NT2/D1 (cell line): Measurements from ENCODE around the gene CRPPA.
"Not testable (repeated sequence)": the region's sequence is repeated elsewhere in the genome, so short reads cannot be mapped to it uniquely, and the experiment has no call there.

Source experiments
- DNase-seq: peaks from one replicate; pipeline ENCODE4 v3.0.0-alpha.2; 2011; ENCODE audit warnings: low read depth, low spot score
- H3K27me3 ChIP-seq: 2 replicates; pipeline ENCODE4 v1.6.0; 2011; ENCODE audit warnings: mild to moderate bottlenecking; ENCODE audit not compliant: insufficient read length, insufficient read depth
- H3K36me3 ChIP-seq: 2 replicates; pipeline ENCODE4 v1.6.1; 2011; ENCODE audit warnings: mild to moderate bottlenecking, low read length, mixed read lengths; ENCODE audit not compliant: insufficient read depth, insufficient read length
- H3K4me1 ChIP-seq: 2 replicates; pipeline ENCODE4 v1.5.1; 2011; ENCODE audit not compliant: insufficient read depth, insufficient read length
- H3K4me3 ChIP-seq: 2 replicates; pipeline ENCODE4 v1.5.1; 2011; ENCODE audit warnings: low read depth; ENCODE audit not compliant: insufficient read length
- H3K9ac ChIP-seq: 2 replicates; pipeline ENCODE4 v1.6.0; 2011; ENCODE audit warnings: low read depth; ENCODE audit not compliant: insufficient read length
- H3K9me3 ChIP-seq: 2 replicates; pipeline ENCODE4 v1.5.1; 2011; ENCODE audit warnings: mild to moderate bottlenecking, low read length; ENCODE audit not compliant: insufficient read depth
- SUZ12 ChIP-seq: IDR thresholded peaks from 2 replicates; pipeline ENCODE4 v1.6.1; 2011; ENCODE audit not compliant: insufficient read length, insufficient read depth; ENCODE audit errors: extremely low read depth
- YY1 ChIP-seq: IDR thresholded peaks from 2 replicates; pipeline ENCODE4 v1.6.1; 2011; ENCODE audit not compliant: insufficient read length, insufficient read depth
- ZNF274 ChIP-seq: IDR thresholded peaks from 2 replicates; pipeline ENCODE4 v1.6.1; 2011; ENCODE audit warnings: mild to moderate bottlenecking, low read depth, low read length

Gene CRPPA

GRCh38 chr7:16421333-16422102, at the start of gene CRPPA:
Gene CRPPA (minus strand): TSS chr7:16421538. CDS start chr7:16421322, 216 bp downstream.
- peak within 1 kb of the TSS; percentile 91 for H3K9ac ChIP-seq
- no peaks in the 10 kb centered on the region for H3K4me1 ChIP-seq
- H3K36me3 ChIP-seq: no peaks in the 10 kb centered on the region
- no peak for TF ChIP-seq ZNF274
- TF ChIP-seq SUZ12: no peak
- no peak for TF ChIP-seq YY1
- H3K4me3 ChIP-seq: peak within 1 kb of the TSS; percentile 72
- H3K9me3 ChIP-seq: no peaks in the 10 kb centered on the region
- DNase-seq: peak; percentile 36
- H3K27me3 ChIP-seq: no peaks in the 10 kb centered on the region

GRCh38 chr7:16465469-16466361, 44.4 kb upstream of the CRPPA start, which contains the start of gene SOSTDC1:
Gene SOSTDC1 (minus strand): TSS chr7:16465738. CDS start chr7:16465668, 70 bp downstream.
- Histone ChIP-seq H3K9me3 (no peaks in the 10 kb centered on the region), H3K27me3 (no peaks in the 10 kb centered on the region), H3K36me3 (no peaks in the 10 kb centered on the region), H3K4me1 (no peaks in the 10 kb centered on the region), H3K9ac (no peak within 1 kb of the TSS), H3K4me3 (no peak within 1 kb of the TSS)
- peak; percentile 30 for DNase-seq
- TF ChIP-seq YY1 (no peak), SUZ12 (no peak), ZNF274 (no peak)

GRCh38 chr7:16463949-16464715, 42.8 kb upstream of the CRPPA start:
- no peaks in the 10 kb centered on the region for H3K27me3 ChIP-seq
- no peak for TF ChIP-seq ZNF274
- TF ChIP-seq SUZ12: no peak
- TF ChIP-seq YY1: no peak
- H3K4me3 ChIP-seq: no peak overlapping the region
- no peak overlapping the region for H3K9ac ChIP-seq
- no peaks in the 10 kb centered on the region for H3K4me1 ChIP-seq
- DNase-seq: no peak
- H3K36me3 ChIP-seq: no peaks in the 10 kb centered on the region
- no peaks in the 10 kb centered on the region for H3K9me3 ChIP-seq

GRCh38 chr7:16463520-16463919, 42.2 kb upstream of the CRPPA start:
- no peak overlapping the region for H3K4me3 ChIP-seq
- TF ChIP-seq SUZ12: no peak
- no peak for TF ChIP-seq ZNF274
- TF ChIP-seq YY1: no peak
- no peak for DNase-seq
- no peaks in the 10 kb centered on the region for H3K27me3 ChIP-seq
- H3K9me3 ChIP-seq: no peaks in the 10 kb centered on the region
- H3K4me1 ChIP-seq: no peaks in the 10 kb centered on the region
- H3K9ac ChIP-seq: no peak overlapping the region
- no peaks in the 10 kb centered on the region for H3K36me3 ChIP-seq

- no peaks in the 10 kb centered on the region for H3K9me3 ChIP-seq
- no peaks in the 10 kb centered on the region for H3K36me3 ChIP-seq
- no peaks in the 10 kb centered on the region for H3K27me3 ChIP-seq
- no peak overlapping the region for H3K4me3 ChIP-seq
- DNase-seq: no peak
- no peak overlapping the region for H3K9ac ChIP-seq
- TF ChIP-seq ZNF274 (no peak), SUZ12 (no peak), YY1 (no peak)
- no peaks in the 10 kb centered on the region for H3K4me1 ChIP-seq
Measured at GRCh38 chr7:16462431-16462889, 41.1 kb upstream of the CRPPA start.

- H3K9me3 ChIP-seq: no peaks in the 10 kb centered on the region
- H3K4me1 ChIP-seq: no peaks in the 10 kb centered on the region
- TF ChIP-seq SUZ12 (no peak), ZNF274 (no peak), YY1 (no peak)
- H3K27me3 ChIP-seq: no peaks in the 10 kb centered on the region
- no peak overlapping the region for H3K9ac ChIP-seq
- DNase-seq: no peak
- H3K4me3 ChIP-seq: no peak overlapping the region
- H3K36me3 ChIP-seq: no peaks in the 10 kb centered on the region
Measured at GRCh38 chr7:16460789-16461493, 39.6 kb upstream of the CRPPA start.

- not testable (repeated sequence) for H3K4me1 ChIP-seq, DNase-seq, H3K9ac ChIP-seq, H3K4me3 ChIP-seq, H3K9me3 ChIP-seq, H3K36me3 ChIP-seq, H3K27me3 ChIP-seq
Measured at GRCh38 chr7:16456303-16456702, 35.0 kb upstream of the CRPPA start.
